ENCODE results near the gene PDE3A. TPM values are rescaled to one million over a fixed set of nuclear protein-coding genes. Genes with fewer than 3 reads are reported as not detected.

Gene PDE3A
- total RNA-seq, 1 experiment from 2014 or later, result 0.12 TPM

DNA sequence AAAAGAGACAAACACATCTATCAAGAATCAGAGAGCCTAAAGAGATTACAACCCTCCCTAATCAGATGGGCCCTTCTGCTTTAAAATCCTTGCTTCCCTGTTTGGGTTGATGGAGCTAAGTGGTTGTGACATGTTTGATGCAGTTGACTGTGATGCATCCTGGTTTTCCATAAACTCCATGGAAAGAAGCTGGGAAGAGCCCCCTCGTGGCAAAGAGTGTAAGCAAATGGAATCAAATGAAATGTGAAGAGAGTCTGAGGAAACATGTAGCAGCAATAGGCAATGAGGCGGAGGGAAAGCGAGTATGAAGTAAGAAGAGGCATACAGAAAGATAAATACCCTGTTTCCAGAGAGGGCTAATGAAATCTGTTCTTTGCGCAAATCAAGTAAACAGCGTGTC is 256.4 kb downstream of the PDE3A start:
- CTCF ChIA-PET, result interaction anchor here (0.6 to 2.3 kb wide), 15 partner anchors 8 to 886 kb away, joined by 3 to 13 read pairs (median 4); no protein-coding TSS in a partner anchor
- Histone ChIP-seq H3K4me2 (ENCODE audit: low read length) (no peak overlapping the region), H3K27ac (ENCODE audit: low read depth, low read length) (no peak overlapping the region), H3K9me3 (ENCODE audit: control insufficient read depth in 1 of 2, insufficient read depth in 1 of 2, low read depth in 1 of 2, low read length in 2 of 2) (no peaks in the 10 kb centered on the region), H3K36me3 (ENCODE audit: control insufficient read depth in 1 of 2, insufficient read depth in 2 of 2, low read length in 2 of 2) (no peaks in the 10 kb centered on the region), H3K4me3 (replicated peaks in 1 of 2; ENCODE audit: low read depth in 1 of 2, low read length in 2 of 2) (no peak overlapping the region), H3K4me1 (ENCODE audit: control insufficient read depth in 1 of 2, insufficient read depth in 2 of 2, low read length in 2 of 2) (peaks cover 4 to 6% of the 10 kb centered on the region in 2 experiments; a peak in 3 of 4 replicates), H3K79me2 (ENCODE audit: insufficient read depth, low read length) (no peaks in the 10 kb centered on the region), H3K27me3 (ENCODE audit: insufficient read depth, low read length) (no peaks in the 10 kb centered on the region), H2AFZ (ENCODE audit: low read depth, low read length, poor library complexity, severe bottlenecking) (no peak overlapping the region), H3K9me2 (ENCODE audit: insufficient read depth) (no peaks in the 10 kb centered on the region), H4K20me1 (ENCODE audit: insufficient read depth) (no peaks in the 10 kb centered on the region), H3K9ac (ENCODE audit: low read length) (no peak overlapping the region)
- RAD21 ChIA-PET (ENCODE audit: low non-redundant PET in 1 of 2, low total read pairs in 2 of 2, uncharacterized antibody in 2 of 2, unreplicated experiment in 2 of 2), result no interaction called here
- peak; percentile 78 for ATAC-seq
- POLR2A ChIA-PET, result no interaction called here
- no peak for TF ChIP-seq SIN3A (IDR thresholded peaks at IDR 0.05; ENCODE audit: low read depth)
- TF ChIP-seq, protein P1, sequence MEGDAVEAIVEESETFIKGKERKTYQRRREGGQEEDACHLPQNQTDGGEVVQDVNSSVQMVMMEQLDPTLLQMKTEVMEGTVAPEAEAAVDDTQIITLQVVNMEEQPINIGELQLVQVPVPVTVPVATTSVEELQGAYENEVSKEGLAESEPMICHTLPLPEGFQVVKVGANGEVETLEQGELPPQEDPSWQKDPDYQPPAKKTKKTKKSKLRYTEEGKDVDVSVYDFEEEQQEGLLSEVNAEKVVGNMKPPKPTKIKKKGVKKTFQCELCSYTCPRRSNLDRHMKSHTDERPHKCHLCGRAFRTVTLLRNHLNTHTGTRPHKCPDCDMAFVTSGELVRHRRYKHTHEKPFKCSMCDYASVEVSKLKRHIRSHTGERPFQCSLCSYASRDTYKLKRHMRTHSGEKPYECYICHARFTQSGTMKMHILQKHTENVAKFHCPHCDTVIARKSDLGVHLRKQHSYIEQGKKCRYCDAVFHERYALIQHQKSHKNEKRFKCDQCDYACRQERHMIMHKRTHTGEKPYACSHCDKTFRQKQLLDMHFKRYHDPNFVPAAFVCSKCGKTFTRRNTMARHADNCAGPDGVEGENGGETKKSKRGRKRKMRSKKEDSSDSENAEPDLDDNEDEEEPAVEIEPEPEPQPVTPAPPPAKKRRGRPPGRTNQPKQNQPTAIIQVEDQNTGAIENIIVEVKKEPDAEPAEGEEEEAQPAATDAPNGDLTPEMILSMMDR (IDR thresholded peaks at IDR 0.05 in 2 of 3, conservative IDR thresholded peaks at IDR 0.05 in 1 of 3; ENCODE audit: borderline replicate concordance in 1 of 3, insufficient read depth in 1 of 3, low read depth in 2 of 3, low read length in 2 of 3), result peak; percentile 41 to 61 (median 59); a peak in 5 of 6 replicates
- TF ChIP-seq POLR2AphosphoS5 (IDR thresholded peaks at IDR 0.05; ENCODE audit: low read depth, low read length), result no peak
- TF ChIP-seq RAD21 (IDR thresholded peaks at IDR 0.05; ENCODE audit: low read depth), result peak; percentile 49
- no TSS peak for BruUV-seq (replicated peaks)
- intact Hi-C loops (cut with micrococcal nuclease), result no loop called here
- peak; percentile 40 for DNase-seq (ENCODE audit: low read depth, low spot score)

DNA sequence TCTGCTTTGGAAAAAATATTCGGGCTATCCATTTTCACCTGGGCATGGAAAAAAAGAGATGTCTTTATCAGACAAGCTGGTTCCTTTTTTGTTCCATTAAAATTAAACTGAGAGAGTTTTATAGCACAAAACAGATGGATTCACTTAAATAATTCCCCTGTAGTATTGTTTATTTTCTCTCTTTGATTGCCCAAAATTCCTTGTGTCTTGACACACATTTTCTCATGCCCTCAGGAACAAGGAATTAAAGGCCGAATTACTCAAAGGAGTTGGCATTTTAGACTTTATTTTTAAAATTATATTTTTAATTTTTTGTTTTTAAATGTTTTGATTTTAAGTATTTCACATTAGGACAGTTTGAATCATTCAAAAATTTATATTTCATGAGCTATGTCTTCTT is 257.2 kb downstream of the PDE3A start:
- intact Hi-C loops (cut with micrococcal nuclease), result no loop called here
- TF ChIP-seq EZH2 (IDR thresholded peaks at IDR 0.05) (no peak), CEBPB (IDR thresholded peaks at IDR 0.05; ENCODE audit: low read depth) (no peak), RAD21 (IDR thresholded peaks at IDR 0.05; ENCODE audit: low read depth) (no peak), ELF1 (IDR thresholded peaks at IDR 0.05; ENCODE audit: borderline replicate concordance, low read depth) (no peak), ZNF274 (IDR thresholded peaks at IDR 0.05; ENCODE audit: low read depth, low read length) (no peak), POLR2AphosphoS5 (IDR thresholded peaks at IDR 0.05; ENCODE audit: low read depth, low read length) (no peak), CBX3 (IDR thresholded peaks at IDR 0.05; ENCODE audit: low read depth) (no peak), FOSL1 (IDR thresholded peaks at IDR 0.05; ENCODE audit: low read depth) (no peak), POLR2A (IDR thresholded peaks at IDR 0.05; ENCODE audit: borderline replicate concordance, extremely low read depth, insufficient read depth, insufficient read length) (no peak), SRF (IDR thresholded peaks at IDR 0.05; ENCODE audit: low read depth) (no peak)
- H3K9me3 ChIP-seq (ENCODE audit: control insufficient read depth in 1 of 2, insufficient read depth in 1 of 2, low read depth in 1 of 2, low read length in 2 of 2), result no peaks in the 10 kb centered on the region
- RAD21 ChIA-PET (ENCODE audit: low non-redundant PET in 1 of 2, low total read pairs in 2 of 2, uncharacterized antibody in 2 of 2, unreplicated experiment in 2 of 2), result no interaction called here
- H3K4me1 ChIP-seq (ENCODE audit: control insufficient read depth in 1 of 2, insufficient read depth in 2 of 2, low read length in 2 of 2), result peaks cover 6 to 7% of the 10 kb centered on the region in 2 experiments; a peak in 3 of 4 replicates
- no peaks in the 10 kb centered on the region for H3K36me3 ChIP-seq (ENCODE audit: control insufficient read depth in 1 of 2, insufficient read depth in 2 of 2, low read length in 2 of 2)
- H3K79me2 ChIP-seq (ENCODE audit: insufficient read depth, low read length), result no peaks in the 10 kb centered on the region
- POLR2A ChIA-PET, result no interaction called here
- H2AFZ ChIP-seq (ENCODE audit: low read depth, low read length, poor library complexity, severe bottlenecking), result no peak overlapping the region
- BruUV-seq (replicated peaks), result no TSS peak
- DNase-seq (ENCODE audit: low read depth, low spot score) (no peak), ATAC-seq (no peak)
- H3K9ac ChIP-seq (ENCODE audit: low read length), result no peak overlapping the region
- H3K9me2 ChIP-seq (ENCODE audit: insufficient read depth), result no peaks in the 10 kb centered on the region
- no peaks in the 10 kb centered on the region for H4K20me1 ChIP-seq (ENCODE audit: insufficient read depth)
- H3K27ac ChIP-seq (ENCODE audit: low read depth, low read length), result no peak overlapping the region
- CTCF ChIA-PET, result interaction anchor here (1.2 to 2.3 kb wide), 6 partner anchors 9 to 713 kb away, joined by 3 to 13 read pairs (median 5); no protein-coding TSS in a partner anchor
- no peak overlapping the region for H3K4me3 ChIP-seq (replicated peaks in 1 of 2; ENCODE audit: low read depth in 1 of 2, low read length in 2 of 2)
- no peak overlapping the region for H3K4me2 ChIP-seq (ENCODE audit: low read length)
- H3K27me3 ChIP-seq (ENCODE audit: insufficient read depth, low read length), result no peaks in the 10 kb centered on the region

Data from HCT116 (cell line).